K562 (cell line): ENCODE measurements around the gene ARF1.

Experiments
- BRCA1 ChIP-seq, 2 experiments: fragments of 450-650 bp in 1 of 2; sonication (generic) in 1 of 2; formaldehyde crosslinking in 1 of 2; IDR thresholded peaks; 2 replicates each; pipeline versions ENCODE4 v1.5.0 to v1.6.1; 2017 to 2020; ENCODE audit warnings: mild to moderate bottlenecking in 1 of 2, missing genetic modification reagents in 1 of 2
- E2F5 ChIP-seq: sonication (generic); formaldehyde crosslinking; IDR thresholded peaks from 2 replicates; pipeline ENCODE4 v1.8.0; 2022; ENCODE audit warnings: mild to moderate bottlenecking, missing genetic modification reagents
- EP300 ChIP-seq: IDR thresholded peaks from 2 replicates; pipeline ENCODE4 v1.6.1; 2012; ENCODE audit warnings: low read length, improper control_type of control experiment
- GATA2 ChIP-seq: sonication (generic); formaldehyde crosslinking; IDR thresholded peaks from 2 replicates; pipeline ENCODE4 v1.4.0; 2020; ENCODE audit warnings: mild to moderate bottlenecking, missing genetic modification reagents
- HNRNPL ChIP-seq: fragments of 200-400 bp; formaldehyde crosslinking; IDR thresholded peaks from 2 replicates; pipeline ENCODE4 v1.6.1; 2017; ENCODE audit warnings: low read depth, mild to moderate bottlenecking, low read length
- JUN ChIP-seq, 2 experiments: sonication (generic) in 1 of 2; formaldehyde crosslinking in 1 of 2; IDR thresholded peaks; 2 replicates each; pipeline versions ENCODE4 v1.6.1 to v1.8.0; 2012 to 2022; ENCODE audit warnings: borderline replicate concordance in 2 of 2, mild to moderate bottlenecking in 2 of 2, improper control_type of control experiment in 1 of 2, low read depth in 1 of 2, low read length in 1 of 2, missing genetic modification reagents in 1 of 2
- POLR2AphosphoS2 ChIP-seq: IDR thresholded peaks from 2 replicates; pipeline ENCODE4 v1.6.1; 2012; ENCODE audit warnings: low read length, improper control_type of control experiment
- RCOR1 ChIP-seq, 2 experiments: IDR thresholded peaks; 2 replicates each; pipeline ENCODE4 v1.6.1; 2012; ENCODE audit warnings: low read depth in 2 of 2, low read length in 2 of 2, borderline replicate concordance in 1 of 2, improper control_type of control experiment in 1 of 2
- SRSF3 ChIP-seq: fragments of 200-400 bp; formaldehyde crosslinking; IDR thresholded peaks from 2 replicates; pipeline ENCODE4 v1.6.1; 2016; ENCODE audit warnings: mild to moderate bottlenecking, low read length, moderate library complexity; ENCODE audit not compliant: insufficient read depth
- TF ChIP-seq, protein P1 (sequence below), 2 experiments: fragments of 450-650 bp in 1 of 2; sonication (generic) in 1 of 2; formaldehyde crosslinking in 1 of 2; IDR thresholded peaks; 2 replicates each; pipeline versions ENCODE4 v1.7.1 to v1.9.0; 2016 to 2022; ENCODE audit warnings: inconsistent platforms in 1 of 2, mild to moderate bottlenecking in 1 of 2, missing genetic modification reagents in 1 of 2
- TF ChIP-seq, protein P2 (sequence below): sonication (generic); formaldehyde crosslinking; IDR thresholded peaks from 2 replicates; pipeline ENCODE4 v1.9.0; 2022; ENCODE audit warnings: mild to moderate bottlenecking, missing genetic modification reagents

DNA sequence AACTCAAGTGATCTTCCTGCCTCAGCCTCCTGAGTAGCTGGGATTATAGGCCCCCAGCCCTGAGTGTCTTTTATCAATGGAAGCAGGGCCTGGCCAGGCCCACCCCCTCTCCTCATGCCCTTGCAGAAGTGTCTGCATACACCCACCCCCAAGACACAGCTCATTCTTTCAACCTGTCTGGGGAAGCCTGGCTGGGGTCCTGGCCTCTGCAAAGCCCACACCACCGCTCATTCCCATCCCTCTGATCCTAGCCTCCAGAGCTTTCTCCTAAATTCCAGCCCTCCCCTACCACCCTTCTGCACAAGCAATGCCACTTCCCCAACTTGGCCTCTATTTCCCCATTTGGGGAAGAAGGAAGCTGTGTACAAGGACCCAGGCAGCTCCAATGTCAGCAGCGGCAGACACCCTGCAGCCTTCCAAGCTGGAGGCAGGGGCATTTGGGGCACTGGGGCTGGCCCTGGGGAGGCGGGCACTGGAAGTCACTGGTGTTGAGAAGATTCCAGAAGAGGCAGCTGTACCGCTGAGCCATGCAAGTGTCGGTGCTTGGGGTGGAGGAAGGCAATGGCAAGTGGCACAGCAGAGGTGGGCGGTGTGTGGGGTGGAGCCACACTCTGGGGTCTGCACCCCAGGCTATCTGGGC is 33.7 kb upstream of the ARF1 start:
- no peak for TF ChIP-seq JUN (IDR thresholded peaks at IDR 0.05; ENCODE audit: borderline replicate concordance, low read depth, low read length)
- TF ChIP-seq JUN (CRISPR knock-in tag; IDR thresholded peaks at IDR 0.05; ENCODE audit: borderline replicate concordance) = no peak
- TF ChIP-seq, protein P1, sequence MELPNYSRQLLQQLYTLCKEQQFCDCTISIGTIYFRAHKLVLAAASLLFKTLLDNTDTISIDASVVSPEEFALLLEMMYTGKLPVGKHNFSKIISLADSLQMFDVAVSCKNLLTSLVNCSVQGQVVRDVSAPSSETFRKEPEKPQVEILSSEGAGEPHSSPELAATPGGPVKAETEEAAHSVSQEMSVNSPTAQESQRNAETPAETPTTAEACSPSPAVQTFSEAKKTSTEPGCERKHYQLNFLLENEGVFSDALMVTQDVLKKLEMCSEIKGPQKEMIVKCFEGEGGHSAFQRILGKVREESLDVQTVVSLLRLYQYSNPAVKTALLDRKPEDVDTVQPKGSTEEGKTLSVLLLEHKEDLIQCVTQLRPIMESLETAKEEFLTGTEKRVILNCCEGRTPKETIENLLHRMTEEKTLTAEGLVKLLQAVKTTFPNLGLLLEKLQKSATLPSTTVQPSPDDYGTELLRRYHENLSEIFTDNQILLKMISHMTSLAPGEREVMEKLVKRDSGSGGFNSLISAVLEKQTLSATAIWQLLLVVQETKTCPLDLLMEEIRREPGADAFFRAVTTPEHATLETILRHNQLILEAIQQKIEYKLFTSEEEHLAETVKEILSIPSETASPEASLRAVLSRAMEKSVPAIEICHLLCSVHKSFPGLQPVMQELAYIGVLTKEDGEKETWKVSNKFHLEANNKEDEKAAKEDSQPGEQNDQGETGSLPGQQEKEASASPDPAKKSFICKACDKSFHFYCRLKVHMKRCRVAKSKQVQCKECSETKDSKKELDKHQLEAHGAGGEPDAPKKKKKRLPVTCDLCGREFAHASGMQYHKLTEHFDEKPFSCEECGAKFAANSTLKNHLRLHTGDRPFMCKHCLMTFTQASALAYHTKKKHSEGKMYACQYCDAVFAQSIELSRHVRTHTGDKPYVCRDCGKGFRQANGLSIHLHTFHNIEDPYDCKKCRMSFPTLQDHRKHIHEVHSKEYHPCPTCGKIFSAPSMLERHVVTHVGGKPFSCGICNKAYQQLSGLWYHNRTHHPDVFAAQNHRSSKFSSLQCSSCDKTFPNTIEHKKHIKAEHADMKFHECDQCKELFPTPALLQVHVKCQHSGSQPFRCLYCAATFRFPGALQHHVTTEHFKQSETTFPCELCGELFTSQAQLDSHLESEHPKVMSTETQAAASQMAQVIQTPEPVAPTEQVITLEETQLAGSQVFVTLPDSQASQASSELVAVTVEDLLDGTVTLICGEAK (IDR thresholded peaks at IDR 0.05) = no peak
- TF ChIP-seq, protein P1 (CRISPR knock-in tag; IDR thresholded peaks at IDR 0.05) = no peak
- no peak for TF ChIP-seq POLR2AphosphoS2
- TF ChIP-seq E2F5 = no peak
- TF ChIP-seq HNRNPL = no peak
- TF ChIP-seq, protein P2, sequence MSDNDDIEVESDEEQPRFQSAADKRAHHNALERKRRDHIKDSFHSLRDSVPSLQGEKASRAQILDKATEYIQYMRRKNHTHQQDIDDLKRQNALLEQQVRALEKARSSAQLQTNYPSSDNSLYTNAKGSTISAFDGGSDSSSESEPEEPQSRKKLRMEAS (CRISPR knock-in tag) = no peak
- TF ChIP-seq RCOR1 (IDR thresholded peaks at IDR 0.05; ENCODE audit: borderline replicate concordance in 1 of 2, low read depth in 2 of 2, low read length in 2 of 2) = no peak
- TF ChIP-seq GATA2 = no peak
- no peak for TF ChIP-seq BRCA1 (IDR thresholded peaks at IDR 0.05)
- TF ChIP-seq BRCA1 (CRISPR knock-in tag; IDR thresholded peaks at IDR 0.05) = no peak
- TF ChIP-seq SRSF3 = no peak
- TF ChIP-seq EP300 = no peak
